Stomach (tissue), 9 donors: ENCODE measurements around the gene HHIP. TPM values are rescaled to one million over a fixed set of nuclear protein-coding genes. Genes with fewer than 3 reads are reported as not detected.
A peak's percentile ranks its signal among the peaks of the same experiment; 100 is the strongest.

Experiments used
- DNase-seq, 2 donors: peaks; one replicate each; pipeline versions ENCODE4 v3.0.0 to v3.0.0-alpha.2; 2013 to 2019
- H3K27ac ChIP-seq, 5 donors: fragments of 200-600 bp in 4 of 5; sonication (generic) in 4 of 5; one replicate each; pipeline ENCODE4 v1.5.1; 2013 to 2019; ENCODE audit warnings: mild to moderate bottlenecking in 1 of 5, moderate library complexity in 1 of 5
- H3K27me3 ChIP-seq, 3 donors: fragments of 200-600 bp; sonication (generic); one replicate each; pipeline ENCODE4 v1.5.1; 2017 to 2019; ENCODE audit warnings: mixed run types in 1 of 3
- H3K36me3 ChIP-seq, 4 donors: fragments of 200-600 bp; sonication (generic); 1 replicate in 3 of 4; 2 replicates in 1 of 4; pipeline ENCODE4 v1.5.1; 2016 to 2019
- H3K4me1 ChIP-seq, 4 donors: fragments of 200-600 bp; sonication (generic); one replicate each; pipeline ENCODE4 v1.5.1; 2016 to 2019
- H3K4me3 ChIP-seq, 4 donors: fragments of 200-600 bp; sonication (generic) in 3 of 4; one replicate each; pipeline ENCODE4 v1.5.1; 2016 to 2019; ENCODE audit warnings: mild to moderate bottlenecking in 1 of 4
- H3K9me3 ChIP-seq, 4 donors: fragments of 200-600 bp; sonication (generic); one replicate each; pipeline ENCODE4 v1.5.1; 2016 to 2019
- CTCF ChIP-seq, 7 experiments: fragments of 450-650 bp in 4 of 7; fragments of 200-600 bp in 3 of 7; sonication (generic) in 3 of 7; IDR thresholded peaks; one replicate each; pipeline ENCODE4 v1.5.1; 2016 to 2019; ENCODE audit warnings: antibody characterized with exemption in 7 of 7, control low read depth in 2 of 7, mild to moderate bottlenecking in 1 of 7
- EP300 ChIP-seq: sonication (generic); formaldehyde crosslinking; IDR thresholded peaks from one replicate; pipeline ENCODE4 v1.6.1; 2017; ENCODE audit warnings: antibody characterized with exemption
- POLR2A ChIP-seq, 4 donors: fragments of 450-650 bp; IDR thresholded peaks; one replicate each; pipeline ENCODE4 v1.6.1; 2016; ENCODE audit warnings: antibody characterized with exemption in 4 of 4, control low read depth in 2 of 4, mild to moderate bottlenecking in 1 of 4, moderate library complexity in 1 of 4
- POLR2AphosphoS5 ChIP-seq, 3 donors: sonication (generic); formaldehyde crosslinking; IDR thresholded peaks; one replicate each; pipeline ENCODE4 v1.6.1; 2016; ENCODE audit warnings: antibody characterized with exemption in 3 of 3
- WGBS, 5 donors: extraction: QIAGEN DNeasy Blood & Tissue Kit in 3 of 5; methylation state at CpG; one replicate each; pipeline versions ENCODE4 v1.1.5 to v1.1.7; 2013 to 2018; 5-methylcytosine and 5-hydroxymethylcytosine counted together
- intact Hi-C: fragments of 100-400 bp; cut with DNase I; formaldehyde crosslinking; loops from one replicate; pipeline ENCODE4 v1.15.1; 2023; ENCODE audit warnings: low total_unique reads
- polyA plus RNA-seq, 3 donors: library from polyadenylated mRNA; stranded (reverse); fragments of 200-250 nt; gene quantifications; one replicate each; pipeline ENCODE4 v1.2.3, GENCODE V29; 2013
- total RNA-seq, 5 donors: library from RNA; depleted of rRNA; stranded (reverse); fragments of >200 nt; gene quantifications; one replicate each; pipeline versions ENCODE4 v1.1.0 to v1.2.3, GENCODE V29; 2014 to 2016
- donor health status: healthy with polysubstance abuse.
- donor health status: Bipolar disorder and iron deficiency.
- donor health status: healthy.

The HHIP gene
- total and polyA plus RNA-seq, 8 donors, result 0.29 to 33.0 (median 3.5) TPM; not detected in 1

DNA sequence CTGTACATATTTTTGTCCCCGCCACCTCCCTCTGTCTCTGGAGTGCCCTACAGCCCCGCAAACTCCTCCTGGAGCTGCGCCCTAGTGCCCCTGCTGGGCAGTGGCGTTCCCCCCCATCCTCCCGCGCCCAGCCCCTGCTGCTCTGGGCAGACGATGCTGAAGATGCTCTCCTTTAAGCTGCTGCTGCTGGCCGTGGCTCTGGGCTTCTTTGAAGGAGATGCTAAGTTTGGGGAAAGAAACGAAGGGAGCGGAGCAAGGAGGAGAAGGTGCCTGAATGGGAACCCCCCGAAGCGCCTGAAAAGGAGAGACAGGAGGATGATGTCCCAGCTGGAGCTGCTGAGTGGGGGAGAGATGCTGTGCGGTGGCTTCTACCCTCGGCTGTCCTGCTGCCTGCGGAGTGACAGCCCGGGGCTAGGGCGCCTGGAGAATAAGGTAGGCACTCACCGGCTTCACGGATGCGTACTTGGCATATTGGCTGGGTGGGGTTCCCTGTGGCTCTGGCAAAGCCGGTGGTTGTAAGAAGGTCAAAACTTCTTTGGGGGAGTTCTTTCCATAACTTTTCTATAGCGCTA is 653 bp downstream of the HHIP start:
- peaks cover 3 to 52% (median 34%) of the 10 kb centered on the region in 3 donors for H3K27me3 ChIP-seq
- TF ChIP-seq POLR2A (IDR thresholded peaks at IDR 0.05) (no peak), CTCF (IDR thresholded peaks at IDR 0.05) (no peak), EP300 (no peak), POLR2AphosphoS5 (IDR thresholded peaks at IDR 0.05) (no peak)
- no peaks in the 10 kb centered on the region for H3K36me3 ChIP-seq
- WGBS, 5 donors, result 1 to 3% (median 2%) methylated on average over 22 of the region's 22 CpGs
- intact Hi-C loops, result no loop called here
- peak overlapping the region in 4 of 5 donors; percentile 5 to 74 (median 60) for H3K27ac ChIP-seq
- H3K4me3 ChIP-seq, result peak overlapping the region; percentile 51 to 62 (median 53)
- H3K4me1 ChIP-seq, result peaks cover 11 to 28% (median 23%) of the 10 kb centered on the region in 4 donors
- H3K9me3 ChIP-seq, result no peaks in the 10 kb centered on the region
- DNase-seq, result peak in 1 of 2 donors; percentile 68

- H3K4me1 ChIP-seq, result peaks cover 11 to 28% (median 23%) of the 10 kb centered on the region in 4 donors
- peak overlapping the region in 2 of 5 donors; percentile 48 to 74 for H3K27ac ChIP-seq
- H3K36me3 ChIP-seq, result no peaks in the 10 kb centered on the region
- H3K9me3 ChIP-seq, result no peaks in the 10 kb centered on the region
- intact Hi-C loops, result no loop called here
- WGBS, 5 donors, result 2 to 3% (median 3%) methylated on average over 20 of the region's 20 CpGs
- TF ChIP-seq EP300, result no peak
- TF ChIP-seq POLR2AphosphoS5 (IDR thresholded peaks at IDR 0.05), result no peak
- no peak for TF ChIP-seq CTCF (IDR thresholded peaks at IDR 0.05)
- no peak for TF ChIP-seq POLR2A (IDR thresholded peaks at IDR 0.05)
- peak in 1 of 2 donors; percentile 54 for DNase-seq
- H3K4me3 ChIP-seq, result peak overlapping the region; percentile 51 to 62 (median 53)
- H3K27me3 ChIP-seq, result peaks cover 3 to 52% (median 34%) of the 10 kb centered on the region in 3 donors
Observed at GRCh38 chr4:144647095-144647561, 1.2 kb downstream of the HHIP start.

- TF ChIP-seq POLR2A (IDR thresholded peaks at IDR 0.05) (no peak), CTCF (IDR thresholded peaks at IDR 0.05) (no peak), EP300 (no peak), POLR2AphosphoS5 (IDR thresholded peaks at IDR 0.05) (no peak)
- Histone ChIP-seq H3K27me3 (peaks cover 3 to 52% (median 34%) of the 10 kb centered on the region in 3 donors), H3K4me1 (peaks cover 11 to 28% (median 23%) of the 10 kb centered on the region in 4 donors), H3K36me3 (no peaks in the 10 kb centered on the region), H3K27ac (no peak overlapping the region), H3K9me3 (no peaks in the 10 kb centered on the region), H3K4me3 (peak overlapping the region in 3 of 4 donors; percentile 51 to 53 (median 53))
- 12 to 25% (median 18%) methylated on average over 4 of the region's 4 CpGs for WGBS, 5 donors
- DNase-seq, result no peak
- intact Hi-C loops, result no loop called here
Observed at GRCh38 chr4:144647590-144647989, 1.6 kb downstream of the HHIP start.

- TF ChIP-seq POLR2A (IDR thresholded peaks at IDR 0.05) (no peak), CTCF (IDR thresholded peaks at IDR 0.05) (no peak), POLR2AphosphoS5 (IDR thresholded peaks at IDR 0.05) (no peak), EP300 (no peak)
- H3K4me3 ChIP-seq, result no peak overlapping the region
- H3K36me3 ChIP-seq, result no peaks in the 10 kb centered on the region
- 18 to 41% (median 28%) methylated on average over 2 of the region's 2 CpGs for WGBS, 5 donors
- H3K4me1 ChIP-seq, result peaks cover 11 to 28% (median 23%) of the 10 kb centered on the region in 4 donors
- no peaks in the 10 kb centered on the region for H3K9me3 ChIP-seq
- DNase-seq, result no peak
- H3K27me3 ChIP-seq, result peaks cover 3 to 52% (median 34%) of the 10 kb centered on the region in 3 donors
- H3K27ac ChIP-seq, result no peak overlapping the region
- intact Hi-C loops, result no loop called here
Observed at GRCh38 chr4:144648042-144648441, 2.1 kb downstream of the HHIP start.
